Naive thymus-derived CD4-positive, alpha-beta T cell (primary cell): ENCODE data around the gene PSD2. TPM values are rescaled to one million over a fixed set of nuclear protein-coding genes. Genes with fewer than 3 reads are reported as not detected.
A peak's percentile ranks its signal among the peaks of the same experiment; 100 is the strongest.

ENCODE experiments used
- ATAC-seq: fragments of 150-1000 bp; cut with Tn5 transposase; 2 replicates; pipeline ENCODE4 v1.10.0; 2021; ENCODE audit warnings: mild to moderate bottlenecking, moderate library complexity
- CTCF ChIA-PET: fragments of 350-600 bp; sonication (Branson Sonifier 250); formaldehyde crosslinking; loops from one replicate; lab custom pipeline; 2021; ENCODE audit warnings: antibody characterized with exemption; lab: Charles Lee
- POLR2A ChIA-PET: fragments of 350-600 bp; sonication (Branson Sonifier 250); formaldehyde crosslinking; loops from one replicate; lab custom pipeline; 2021; ENCODE audit warnings: antibody characterized with exemption, inconsistent platforms; lab: Charles Lee
- DNase-seq, 9 donors: peaks; one replicate each; pipeline versions ENCODE4 v3.0.0 to v3.0.0-alpha.2; 2020 to 2022; ENCODE audit warnings: mixed read lengths in 1 of 9
- H3K27ac ChIP-seq: one replicate; pipeline ENCODE4 v1.7.0; 2013; ENCODE audit warnings: mild to moderate bottlenecking, low read depth, low read length, moderate library complexity
- H3K27me3 ChIP-seq, 2 donors: one replicate each; pipeline ENCODE4 v1.7.0; 2013; ENCODE audit warnings: low read length in 2 of 2, mild to moderate bottlenecking in 2 of 2, moderate library complexity in 2 of 2; ENCODE audit not compliant: control insufficient read depth in 2 of 2, insufficient read depth in 2 of 2
- H3K36me3 ChIP-seq, 3 experiments: 1 replicate in 2 of 3; 2 replicates in 1 of 3; pipeline ENCODE4 v1.7.0; 2013; ENCODE audit warnings: low read length in 3 of 3, mild to moderate bottlenecking in 3 of 3, moderate library complexity in 1 of 3; ENCODE audit not compliant: insufficient read depth in 3 of 3, control insufficient read depth in 2 of 3
- H3K4me1 ChIP-seq, 2 donors: one replicate each; pipeline ENCODE4 v1.7.0; 2013; ENCODE audit warnings: low read length in 2 of 2, mild to moderate bottlenecking in 2 of 2, moderate library complexity in 1 of 2; ENCODE audit not compliant: control insufficient read depth in 2 of 2, insufficient read depth in 2 of 2
- H3K4me3 ChIP-seq: 2 replicates; pipeline ENCODE4 v1.7.0; 2013; ENCODE audit warnings: mild to moderate bottlenecking, low read length
- H3K9me3 ChIP-seq, 3 experiments: 1 replicate in 2 of 3; 2 replicates in 1 of 3; pipeline ENCODE4 v1.7.0; 2013; ENCODE audit warnings: low read length in 3 of 3; ENCODE audit not compliant: control insufficient read depth in 2 of 3
- H3K27ac Mint-ChIP-seq, 9 donors: one replicate each; pipeline ENCODE4 v1.8.0; 2020 to 2022; ENCODE audit warnings: mixed read lengths in 9 of 9, mild to moderate bottlenecking in 8 of 9, moderate library complexity in 5 of 9, inconsistent platforms in 2 of 9
- H3K27me3 Mint-ChIP-seq, 5 donors: one replicate each; pipeline ENCODE4 v1.8.0; 2021 to 2022; ENCODE audit warnings: mixed read lengths in 5 of 5, mild to moderate bottlenecking in 1 of 5
- H3K36me3 Mint-ChIP-seq, 5 donors: one replicate each; pipeline ENCODE4 v1.8.0; 2020 to 2022; ENCODE audit warnings: mixed read lengths in 5 of 5, mild to moderate bottlenecking in 3 of 5, inconsistent platforms in 1 of 5
- H3K4me1 Mint-ChIP-seq, 7 donors: one replicate each; pipeline ENCODE4 v1.8.0; 2020 to 2022; ENCODE audit warnings: mixed read lengths in 7 of 7, mild to moderate bottlenecking in 3 of 7, inconsistent platforms in 1 of 7
- H3K4me3 Mint-ChIP-seq, 10 donors: one replicate each; pipeline ENCODE4 v1.8.0; 2020 to 2022; ENCODE audit warnings: mild to moderate bottlenecking in 10 of 10, mixed read lengths in 10 of 10, moderate library complexity in 6 of 10, inconsistent platforms in 2 of 10
- H3K9me3 Mint-ChIP-seq, 11 donors: one replicate each; pipeline ENCODE4 v1.8.0; 2020 to 2022; ENCODE audit warnings: mixed read lengths in 11 of 11, mild to moderate bottlenecking in 4 of 11, inconsistent platforms in 1 of 11, moderate library complexity in 1 of 11
- intact Hi-C, 2 donors: fragments of 100-400 bp; cut with micrococcal nuclease; formaldehyde crosslinking; loops; one replicate each; pipeline ENCODE4 v1.15.1; 2023
- polyA plus RNA-seq, 2 donors: library from polyadenylated mRNA; unstranded; fragments of 300-500 nt; fragmentation: Illumina TruSeq; gene quantifications; one replicate each; pipeline ENCODE4 v1.2.3, GENCODE V29; 2021
- total RNA-seq, 6 experiments: library from RNA in 5 of 6; stranded (reverse) in 5 of 6; gene quantifications; 1 replicate in 5 of 6; 2 replicates in 1 of 6; pipeline ENCODE4 v1.2.3 and lab custom pipeline; 2021 to 2026

PSD2 gene
- total and polyA plus RNA-seq, 7 experiments from 2014 or later = 0.05 to 0.42 TPM; not detected in 5

DNA sequence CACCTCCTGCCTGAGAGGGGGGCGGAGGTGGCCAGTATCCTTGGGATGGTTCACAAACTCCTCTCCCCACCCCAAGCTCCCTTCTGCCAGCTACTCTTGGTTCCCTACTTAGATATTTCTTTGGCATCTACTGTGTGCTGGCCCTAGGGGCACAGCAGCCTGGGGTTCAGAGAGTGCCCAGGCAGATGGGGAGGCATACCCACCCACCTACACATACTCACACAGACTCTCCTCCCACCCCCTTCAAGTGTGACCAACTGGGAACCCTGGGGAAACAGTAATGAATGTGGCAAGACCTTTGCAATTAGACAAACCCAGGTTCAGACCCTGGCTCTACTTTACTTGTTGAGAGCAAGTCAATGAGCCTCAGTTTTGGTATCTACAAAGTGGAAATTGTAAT is 44.4 kb upstream of the PSD2 start:
- Mint-ChIP-seq H3K4me1 (peaks cover 19 to 34% (median 23%) of the 10 kb centered on the region in 7 donors), H3K4me3 (no peak overlapping the region), H3K36me3 (peaks cover 0 to 6% (median 0%) of the 10 kb centered on the region in 5 donors), H3K9me3 (no peaks in the 10 kb centered on the region), H3K27ac (no peak overlapping the region), H3K27me3 (peaks cover 30 to 83% (median 37%) of the 10 kb centered on the region in 5 donors)
- H3K27me3 ChIP-seq = peaks cover 3 to 11% of the 10 kb centered on the region in 2 donors
- H3K27ac ChIP-seq = no peak overlapping the region
- CTCF ChIA-PET = no interaction called here
- H3K4me3 ChIP-seq = no peak overlapping the region
- peaks cover 9 to 20% of the 10 kb centered on the region in 2 donors for H3K4me1 ChIP-seq
- no peaks in the 10 kb centered on the region for H3K36me3 ChIP-seq
- H3K9me3 ChIP-seq = no peaks in the 10 kb centered on the region
- intact Hi-C loops = no loop called here
- ATAC-seq = no peak
- no peak for DNase-seq
- POLR2A ChIA-PET = no interaction called here

DNA sequence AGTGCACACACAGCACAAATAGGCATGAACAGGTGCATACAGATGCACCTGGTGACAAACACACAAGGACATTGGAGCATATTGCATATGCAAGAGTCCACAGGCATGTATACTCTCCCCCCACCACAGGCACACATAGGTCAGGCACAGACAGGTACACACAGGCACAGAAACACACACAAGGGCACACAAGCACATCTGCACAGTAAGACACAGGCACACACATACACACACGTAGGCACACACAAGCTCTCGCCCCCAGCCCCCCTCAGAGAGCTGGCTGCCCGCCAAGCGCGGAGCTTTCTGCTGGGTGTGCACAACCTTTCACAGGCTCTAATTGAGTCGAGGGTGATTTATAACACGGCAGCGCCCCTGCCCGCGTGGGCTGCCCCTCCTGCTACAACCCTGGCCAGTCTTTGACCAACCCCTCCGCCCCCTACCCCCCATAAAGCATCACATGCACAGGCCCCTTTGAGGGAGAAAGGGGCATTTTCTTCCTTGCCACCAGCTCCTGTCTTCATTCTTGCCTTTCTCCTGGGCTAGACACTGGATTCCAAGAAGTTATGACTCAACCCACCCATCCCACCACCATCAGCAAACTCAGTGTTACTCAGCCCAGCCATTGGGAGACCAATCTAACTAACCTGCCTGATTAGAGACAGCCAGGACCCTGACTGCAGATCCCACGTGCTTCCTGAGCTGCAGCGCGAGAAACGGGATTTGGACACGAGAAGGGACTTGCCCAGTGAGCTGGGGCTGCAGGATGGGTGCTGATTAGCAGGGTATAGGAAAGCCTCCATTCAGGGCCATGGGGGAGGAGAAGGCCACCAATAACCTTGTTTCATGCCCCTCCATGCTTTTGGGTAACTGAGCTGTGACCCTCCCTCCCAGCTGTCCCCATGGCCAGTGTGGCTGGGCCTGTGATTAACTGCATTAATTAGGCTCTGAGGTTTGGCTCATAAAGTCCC is 42.8 kb upstream of the PSD2 start:
- Histone ChIP-seq H3K27me3 (peaks cover 3 to 14% of the 10 kb centered on the region in 2 donors), H3K4me1 (peaks cover 3 to 20% of the 10 kb centered on the region in 2 donors), H3K4me3 (no peak overlapping the region), H3K27ac (no peak overlapping the region), H3K36me3 (no peaks in the 10 kb centered on the region), H3K9me3 (no peaks in the 10 kb centered on the region)
- Mint-ChIP-seq H3K9me3 (no peaks in the 10 kb centered on the region), H3K4me1 (peaks cover 12 to 28% (median 17%) of the 10 kb centered on the region in 7 donors), H3K27ac (no peak overlapping the region), H3K4me3 (no peak overlapping the region), H3K36me3 (peaks cover 0 to 4% (median 0%) of the 10 kb centered on the region in 5 donors), H3K27me3 (peaks cover 42 to 85% (median 43%) of the 10 kb centered on the region in 5 donors)
- no peak for ATAC-seq
- no peak for DNase-seq
- ChIA-PET CTCF (interaction anchor here (0.9 to 1.1 kb wide), 2 partner anchors 13 to 120 kb away, joined by 4 to 5 read pairs; no protein-coding TSS in a partner anchor), POLR2A (interaction anchor here (0.6 kb wide), 1 partner anchor 157 kb away, joined by 3 read pairs; no protein-coding TSS in a partner anchor)
- intact Hi-C loops = no loop called here

- peaks cover 6 to 12% (median 7%) of the 10 kb centered on the region in 7 donors for H3K4me1 Mint-ChIP-seq
- intact Hi-C loops = no loop called here
- DNase-seq = peak in 1 of 9 donors; percentile 28
Observed at GRCh38 chr5:139755892-139756671, 39.5 kb upstream of the PSD2 start.

GRCh38 chr5:139756971-139757370 is 38.6 kb upstream of the PSD2 start:
- peaks cover 3 to 14% of the 10 kb centered on the region in 2 donors for H3K27me3 ChIP-seq
- intact Hi-C loops = no loop called here
- H3K27me3 Mint-ChIP-seq = peaks cover 35 to 90% (median 56%) of the 10 kb centered on the region in 5 donors
- H3K27ac ChIP-seq = no peak overlapping the region
- no peak for DNase-seq
- no peaks in the 10 kb centered on the region for H3K9me3 ChIP-seq
- H3K4me3 Mint-ChIP-seq = peak overlapping the region in 1 of 10 donors; percentile 20
- H3K36me3 Mint-ChIP-seq = peaks cover 0 to 4% (median 0%) of the 10 kb centered on the region in 5 donors
- no peaks in the 10 kb centered on the region for H3K9me3 Mint-ChIP-seq
- H3K27ac Mint-ChIP-seq = no peak overlapping the region
- H3K36me3 ChIP-seq = no peaks in the 10 kb centered on the region
- no peak overlapping the region for H3K4me3 ChIP-seq
- ChIA-PET CTCF (interaction anchor here (0.7 kb wide), 1 partner anchor 8 kb away, joined by 4 read pairs; no protein-coding TSS in a partner anchor), POLR2A (interaction anchor here (0.7 kb wide), 1 partner anchor 122 kb away, joined by 3 read pairs; no protein-coding TSS in a partner anchor)
- H3K4me1 ChIP-seq = peaks cover 3 to 13% of the 10 kb centered on the region in 2 donors
- H3K4me1 Mint-ChIP-seq = peaks cover 6 to 12% (median 7%) of the 10 kb centered on the region in 7 donors
- ATAC-seq = no peak

More at GRCh38 chr5:139755892-139756671, 39.5 kb upstream of the PSD2 start:
- no peaks in the 10 kb centered on the region for H3K36me3 ChIP-seq
- CTCF ChIA-PET = interaction anchor here (0.7 kb wide), 1 partner anchor 9 kb away, joined by 4 read pairs; no protein-coding TSS in a partner anchor
- peaks cover 3 to 13% of the 10 kb centered on the region in 2 donors for H3K4me1 ChIP-seq
- peak overlapping the region in 8 of 10 donors; percentile 25 to 75 (median 60) for H3K4me3 Mint-ChIP-seq
- H3K4me3 ChIP-seq = no peak overlapping the region
- POLR2A ChIA-PET = interaction anchor here (0.7 kb wide), 1 partner anchor 121 kb away, joined by 3 read pairs; no protein-coding TSS in a partner anchor
- H3K27ac ChIP-seq = no peak overlapping the region
- H3K27me3 ChIP-seq = peaks cover 3 to 14% of the 10 kb centered on the region in 2 donors
- ATAC-seq = peak; percentile 60
- H3K36me3 Mint-ChIP-seq = peaks cover 0 to 4% (median 0%) of the 10 kb centered on the region in 5 donors
- peaks cover 36 to 88% (median 51%) of the 10 kb centered on the region in 5 donors for H3K27me3 Mint-ChIP-seq
- no peak overlapping the region for H3K27ac Mint-ChIP-seq
- no peaks in the 10 kb centered on the region for H3K9me3 Mint-ChIP-seq
- H3K9me3 ChIP-seq = no peaks in the 10 kb centered on the region

DNA sequence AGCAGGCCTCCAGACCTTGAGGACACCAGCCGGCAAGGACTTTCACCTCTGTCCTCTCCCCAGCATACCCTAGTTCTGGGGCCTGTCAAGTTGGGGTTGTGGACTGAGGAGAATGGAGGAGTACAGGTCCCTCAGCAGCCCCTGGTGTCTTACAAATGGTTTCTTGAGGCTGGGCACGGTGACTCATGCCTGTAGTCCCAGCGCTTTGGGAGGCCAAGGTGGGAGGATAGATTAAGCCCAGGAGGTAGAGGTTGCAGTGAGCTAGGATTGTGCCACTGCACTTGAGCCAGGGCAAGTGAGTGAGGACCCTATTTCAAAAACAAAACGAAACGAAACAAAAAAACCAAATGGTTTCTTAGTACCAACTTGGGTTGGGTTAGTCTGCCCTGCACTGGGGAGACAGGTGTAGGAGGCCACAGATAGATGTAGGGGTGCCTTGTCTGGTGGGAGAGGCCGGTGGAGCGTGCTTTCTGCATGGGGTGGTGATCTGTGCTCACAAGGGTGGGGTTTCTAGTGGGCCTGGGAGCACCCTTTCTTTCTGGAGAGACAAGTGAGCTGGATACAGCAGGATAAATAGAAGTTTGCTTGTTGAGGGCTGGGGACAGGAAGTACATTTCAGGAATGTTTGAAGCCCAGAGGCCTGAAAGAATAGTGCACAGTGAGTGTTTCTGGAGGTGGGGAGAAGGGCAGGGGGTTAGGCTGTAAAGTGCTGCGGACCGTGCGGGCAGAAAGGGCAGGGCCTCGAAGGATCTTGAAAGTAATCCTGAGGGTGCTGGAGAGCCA is 37.7 kb upstream of the PSD2 start:
- Histone ChIP-seq H3K27ac (no peak overlapping the region), H3K9me3 (no peaks in the 10 kb centered on the region), H3K4me1 (peaks cover 3 to 13% of the 10 kb centered on the region in 2 donors), H3K36me3 (no peaks in the 10 kb centered on the region), H3K27me3 (peaks cover 3 to 14% of the 10 kb centered on the region in 2 donors), H3K4me3 (no peak overlapping the region)
- no peak for ATAC-seq
- no peak for DNase-seq
- Mint-ChIP-seq H3K27me3 (peaks cover 33 to 90% (median 51%) of the 10 kb centered on the region in 5 donors), H3K4me3 (no peak overlapping the region), H3K9me3 (no peaks in the 10 kb centered on the region), H3K36me3 (peaks cover 0 to 4% (median 0%) of the 10 kb centered on the region in 5 donors), H3K27ac (peak overlapping the region in 2 of 9 donors; percentile 1 to 54), H3K4me1 (peaks cover 6 to 12% (median 7%) of the 10 kb centered on the region in 7 donors)
- ChIA-PET POLR2A (no interaction called here), CTCF (interaction anchor here (0.5 to 1.2 kb wide), 2 partner anchors 29 to 240 kb away, joined by 3 read pairs; no protein-coding TSS in a partner anchor)
- intact Hi-C loops = no loop called here
